Kidney (tissue), 14 donors: ENCODE data around the gene GFI1. TPM values are rescaled to one million over a fixed set of nuclear protein-coding genes. Genes with fewer than 3 reads are reported as not detected.

ENCODE experiments used
- DNase-seq, 5 donors: peaks; one replicate each; pipeline ENCODE4 v3.0.0-alpha.2; 2013 to 2020
- FAIRE-seq: peaks from 2 replicates; lab custom pipeline; 2012; peaks lifted over from hg19 to GRCh38; lab: Jason Lieb, UNC
- H3K27ac ChIP-seq, 2 donors: one replicate each; pipeline ENCODE4 v1.7.0; 2013; ENCODE audit warnings: low read depth in 2 of 2, low read length in 2 of 2, inconsistent platforms in 1 of 2
- H3K27me3 ChIP-seq: one replicate; pipeline ENCODE4 v1.7.1; 2013; ENCODE audit warnings: low read length, inconsistent platforms; ENCODE audit not compliant: control insufficient read depth, insufficient read depth
- H3K36me3 ChIP-seq, 3 donors: one replicate each; pipeline versions ENCODE4 v1.7.0 to v1.7.1; 2013; ENCODE audit warnings: low read length in 3 of 3, control low read depth in 1 of 3, inconsistent platforms in 1 of 3; ENCODE audit not compliant: insufficient read depth in 3 of 3, control insufficient read depth in 2 of 3
- H3K4me1 ChIP-seq, 3 donors: one replicate each; pipeline versions ENCODE4 v1.7.0 to v1.7.1; 2013; ENCODE audit warnings: low read length in 3 of 3, inconsistent platforms in 1 of 3, low read depth in 1 of 3; ENCODE audit not compliant: control insufficient read depth in 2 of 3, insufficient read depth in 2 of 3
- H3K4me3 ChIP-seq, 3 donors: one replicate each; pipeline versions ENCODE4 v1.7.0 to v1.8.1; 2013; ENCODE audit warnings: low read length in 3 of 3, control low read depth in 1 of 3, inconsistent platforms in 1 of 3
- H3K9ac ChIP-seq, 3 donors: one replicate each; pipeline versions ENCODE4 v1.7.0 to v1.7.1; 2013; ENCODE audit warnings: low read length in 3 of 3, control low read depth in 1 of 3, inconsistent platforms in 1 of 3
- H3K9me3 ChIP-seq, 3 donors: one replicate each; pipeline versions ENCODE4 v1.7.0 to v1.7.1; 2013; ENCODE audit warnings: low read length in 3 of 3, control low read depth in 1 of 3, inconsistent platforms in 1 of 3; ENCODE audit not compliant: control insufficient read depth in 2 of 3, insufficient read depth in 1 of 3
- intact Hi-C: fragments of 100-400 bp; cut with DNase I; formaldehyde crosslinking; loops from one replicate; pipeline ENCODE4 v1.11.1; 2022
- polyA plus RNA-seq: library from polyadenylated mRNA; stranded (reverse); fragments of 350-450 nt; fragmentation: Illumina TruSeq; extraction: RNeasy Lipid Tissue Mini Kit (QIAGEN cat#74804); gene quantifications from one replicate; pipeline ENCODE4 v1.2.3, GENCODE V29; 2014; ENCODE audit warnings: low read depth, low replicate concordance; ENCODE audit not compliant: insufficient read depth
- total RNA-seq: library from RNA; stranded (reverse); fragmentation: NEBNext Ultra II Directional; extraction: Animal tissue kit (Norgen Biotek cat#: 25700); gene quantifications from one replicate; pipeline ENCODE4 v1.2.1, GENCODE V29; 2021
- TF ChIP-seq, protein P1 (sequence below): IDR thresholded peaks from 3 replicates; pipeline ENCODE4 v1.5.1; 2012; ENCODE audit warnings: mild to moderate bottlenecking, moderate library complexity, borderline replicate concordance; ENCODE audit not compliant: insufficient read depth; ENCODE audit errors: extremely low read depth
- donor health status: control.
- donor health status: control.
- donor health status: control.
- donor health status: control.
- donor health status: control.
- donor health status: DM: yes; HTN: yes; CAD: no.
- donor health status: Normal renal cell carcinoma (clear cell type).

GFI1 gene
- total and polyA plus RNA-seq, 2 donors from 2014 or later = 0.17 to 3.8 TPM

DNA sequence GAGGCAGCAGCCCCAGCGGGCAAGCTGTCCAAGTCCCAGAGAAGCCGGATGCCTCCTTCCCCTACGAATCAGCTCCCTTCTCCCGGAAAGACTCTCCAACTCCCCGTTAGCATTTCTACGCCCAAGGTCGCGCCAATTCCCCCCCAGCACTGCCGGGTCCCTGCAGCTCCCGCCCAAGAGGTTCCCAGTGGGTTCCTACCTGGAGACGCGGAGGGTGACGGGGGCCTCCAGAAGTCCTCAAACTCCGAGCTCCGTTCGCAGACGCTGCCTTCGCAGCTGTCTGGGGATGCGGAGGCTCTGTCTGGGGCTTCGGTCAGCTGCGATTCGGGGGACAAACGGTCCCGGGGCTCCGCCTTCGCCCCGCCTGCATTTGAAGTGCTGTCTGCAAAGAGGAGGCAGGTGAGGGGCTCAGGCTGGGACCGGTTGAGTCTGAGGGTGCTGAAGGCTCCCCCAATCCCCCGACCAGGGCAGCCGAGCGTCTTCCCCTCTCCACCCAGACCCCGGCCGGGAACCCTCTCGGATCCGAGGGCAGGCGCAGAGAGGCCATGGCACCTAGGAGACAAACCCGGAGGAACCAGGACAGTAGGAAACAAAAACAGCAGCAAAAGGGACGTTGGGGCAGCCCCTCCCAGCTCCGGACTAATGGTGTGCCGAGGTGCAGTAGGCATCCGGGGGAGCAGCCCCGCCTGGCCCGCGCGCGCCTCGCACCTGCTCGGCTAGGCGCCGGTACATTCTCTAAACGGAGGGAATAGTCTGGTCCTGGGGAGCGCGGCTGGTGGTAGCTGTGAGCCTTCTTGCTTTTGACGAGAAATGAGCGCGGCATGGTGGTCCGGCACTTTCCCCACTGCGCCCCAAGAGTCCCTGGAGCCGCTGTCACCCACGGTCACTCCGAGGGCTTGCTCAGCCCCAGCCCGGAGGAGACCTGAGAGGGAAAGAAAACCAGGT lies 3.8 kb downstream of the GFI1 start:
- no peaks in the 10 kb centered on the region for H3K9me3 ChIP-seq
- FAIRE-seq = no peak
- peaks cover 0 to 35% (median 14%) of the 10 kb centered on the region in 3 donors for H3K4me1 ChIP-seq
- intact Hi-C loops = no loop called here
- no peak overlapping the region for H3K27ac ChIP-seq
- DNase-seq = peak; percentile 48 to 76 (median 59)
- peak overlapping the region in 2 of 3 donors; percentile 31 to 55 for H3K4me3 ChIP-seq
- no peaks in the 10 kb centered on the region for H3K36me3 ChIP-seq
- TF ChIP-seq, protein P1, sequence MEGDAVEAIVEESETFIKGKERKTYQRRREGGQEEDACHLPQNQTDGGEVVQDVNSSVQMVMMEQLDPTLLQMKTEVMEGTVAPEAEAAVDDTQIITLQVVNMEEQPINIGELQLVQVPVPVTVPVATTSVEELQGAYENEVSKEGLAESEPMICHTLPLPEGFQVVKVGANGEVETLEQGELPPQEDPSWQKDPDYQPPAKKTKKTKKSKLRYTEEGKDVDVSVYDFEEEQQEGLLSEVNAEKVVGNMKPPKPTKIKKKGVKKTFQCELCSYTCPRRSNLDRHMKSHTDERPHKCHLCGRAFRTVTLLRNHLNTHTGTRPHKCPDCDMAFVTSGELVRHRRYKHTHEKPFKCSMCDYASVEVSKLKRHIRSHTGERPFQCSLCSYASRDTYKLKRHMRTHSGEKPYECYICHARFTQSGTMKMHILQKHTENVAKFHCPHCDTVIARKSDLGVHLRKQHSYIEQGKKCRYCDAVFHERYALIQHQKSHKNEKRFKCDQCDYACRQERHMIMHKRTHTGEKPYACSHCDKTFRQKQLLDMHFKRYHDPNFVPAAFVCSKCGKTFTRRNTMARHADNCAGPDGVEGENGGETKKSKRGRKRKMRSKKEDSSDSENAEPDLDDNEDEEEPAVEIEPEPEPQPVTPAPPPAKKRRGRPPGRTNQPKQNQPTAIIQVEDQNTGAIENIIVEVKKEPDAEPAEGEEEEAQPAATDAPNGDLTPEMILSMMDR = no peak
- H3K27me3 ChIP-seq = peaks cover 65% of the 10 kb centered on the region
- H3K9ac ChIP-seq = no peak overlapping the region

GRCh38 chr1:92481971-92482664 lies 4.6 kb downstream of the GFI1 start:
- Histone ChIP-seq H3K36me3 (no peaks in the 10 kb centered on the region), H3K27ac (no peak overlapping the region), H3K4me3 (peak overlapping the region in 2 of 3 donors; percentile 31 to 55), H3K27me3 (peaks cover 61% of the 10 kb centered on the region), H3K9ac (no peak overlapping the region), H3K4me1 (peaks cover 0 to 35% (median 14%) of the 10 kb centered on the region in 3 donors), H3K9me3 (no peaks in the 10 kb centered on the region)
- TF ChIP-seq, protein P1 = no peak
- DNase-seq (peak; percentile 49 to 77 (median 58)), FAIRE-seq (no peak)
- intact Hi-C loops = no loop called here

- peaks cover 0 to 35% (median 14%) of the 10 kb centered on the region in 3 donors for H3K4me1 ChIP-seq
- DNase-seq (no peak), FAIRE-seq (no peak)
- H3K9ac ChIP-seq = no peak overlapping the region
- H3K9me3 ChIP-seq = no peaks in the 10 kb centered on the region
- TF ChIP-seq, protein P1 = no peak
- no peak overlapping the region for H3K27ac ChIP-seq
- intact Hi-C loops = no loop called here
- H3K4me3 ChIP-seq = peak overlapping the region in 1 of 3 donors; percentile 55
- H3K27me3 ChIP-seq = peaks cover 58% of the 10 kb centered on the region
- H3K36me3 ChIP-seq = no peaks in the 10 kb centered on the region
Observed at GRCh38 chr1:92481599-92481925, 5.2 kb downstream of the GFI1 start.
